SK-N-SH treated with all-trans-retinoic acid at 6 μM for 48 hours (cell line): ENCODE results near the gene ITGA3.

Experiments
- ATAC-seq: fragments of 200-7000 bp; cut with Tn5 transposase; 3 replicates; pipeline ENCODE4 v1.9.1; 2020; ENCODE audit warnings: mild to moderate bottlenecking, moderate library complexity
- ARNTL ChIP-seq: fragments of 450-650 bp; formaldehyde crosslinking; IDR thresholded peaks from 2 replicates; pipeline ENCODE4 v1.5.0; 2020; ENCODE audit warnings: low read depth, mild to moderate bottlenecking, moderate library complexity, borderline replicate concordance
- BACH2 ChIP-seq: fragments of 250-450 bp; sonication (Bioruptor Pico); IDR thresholded peaks from 2 replicates; pipeline ENCODE4 v1.9.0; 2021; ENCODE audit warnings: mild to moderate bottlenecking, borderline replicate concordance
- CSDC2 ChIP-seq: fragments of 250-450 bp; sonication (Bioruptor Pico); IDR thresholded peaks from 2 replicates; pipeline ENCODE4 v1.5.0; 2020; ENCODE audit warnings: mild to moderate bottlenecking, moderate library complexity
- ESRRG ChIP-seq: fragments of 250-450 bp; sonication (Bioruptor Pico); IDR thresholded peaks from 2 replicates; pipeline ENCODE4 v1.6.1; 2021; ENCODE audit warnings: mild to moderate bottlenecking
- GLIS3 ChIP-seq: fragments of 250-450 bp; sonication (Bioruptor Pico); IDR thresholded peaks from 2 replicates; pipeline ENCODE4 v1.5.0; 2020; ENCODE audit warnings: mild to moderate bottlenecking, moderate library complexity
- OSR1 ChIP-seq: fragments of 250-450 bp; sonication (Bioruptor Pico); IDR thresholded peaks from 2 replicates; pipeline ENCODE4 v1.8.0; 2022; ENCODE audit warnings: moderate library complexity, mild to moderate bottlenecking, inconsistent platforms
- PPARA ChIP-seq: fragments of 250-450 bp; sonication (Bioruptor Pico); IDR thresholded peaks from 2 replicates; pipeline ENCODE4 v1.5.0; 2020; ENCODE audit warnings: mild to moderate bottlenecking, borderline replicate concordance
- RARB ChIP-seq: fragments of 250-450 bp; sonication (Bioruptor Pico); IDR thresholded peaks from 2 replicates; pipeline ENCODE4 v1.8.0; 2021; ENCODE audit warnings: mild to moderate bottlenecking, moderate library complexity
- SNAI2 ChIP-seq: fragments of 250-450 bp; sonication (Bioruptor Pico); IDR thresholded peaks from 2 replicates; pipeline ENCODE4 v1.5.0; 2020; ENCODE audit warnings: mild to moderate bottlenecking, moderate library complexity
- TCF4 ChIP-seq: fragments of 250-450 bp; sonication (Bioruptor Pico); IDR thresholded peaks from 2 replicates; pipeline ENCODE4 v1.8.0; 2021; ENCODE audit warnings: mild to moderate bottlenecking, moderate library complexity, borderline replicate concordance
- TOX ChIP-seq: fragments of 250-450 bp; sonication (Bioruptor Pico); IDR thresholded peaks from 2 replicates; pipeline ENCODE4 v1.8.0; 2021; ENCODE audit warnings: mild to moderate bottlenecking, moderate library complexity, borderline replicate concordance
- ZC3H10 ChIP-seq: fragments of 250-450 bp; sonication (Bioruptor Pico); IDR thresholded peaks from 2 replicates; pipeline ENCODE4 v1.5.1; 2021; ENCODE audit warnings: mild to moderate bottlenecking, moderate library complexity
- ZFP3 ChIP-seq: fragments of 250-450 bp; sonication (Bioruptor Pico); IDR thresholded peaks from 2 replicates; pipeline ENCODE4 v1.5.0; 2020; ENCODE audit warnings: mild to moderate bottlenecking, moderate library complexity
- ZFP30 ChIP-seq: fragments of 450-650 bp; formaldehyde crosslinking; IDR thresholded peaks from 2 replicates; pipeline ENCODE4 v1.5.0; 2022; ENCODE audit warnings: mild to moderate bottlenecking, moderate library complexity
- ZNF565 ChIP-seq: fragments of 450-650 bp; formaldehyde crosslinking; conservative IDR thresholded peaks from 2 replicates; pipeline ENCODE4 v1.5.0; 2020; ENCODE audit warnings: low read depth, mild to moderate bottlenecking, moderate library complexity
- ZNF70 ChIP-seq: fragments of 450-650 bp; formaldehyde crosslinking; IDR thresholded peaks from 2 replicates; pipeline ENCODE4 v1.5.0; 2020; ENCODE audit warnings: mild to moderate bottlenecking, moderate library complexity
- ZNF8 ChIP-seq: fragments of 450-650 bp; formaldehyde crosslinking; IDR thresholded peaks from 2 replicates; pipeline ENCODE4 v1.5.0; 2020; ENCODE audit warnings: mild to moderate bottlenecking, moderate library complexity
- TF ChIP-seq, protein P1 (sequence below): fragments of 250-450 bp; sonication (Bioruptor Pico); IDR thresholded peaks from 2 replicates; pipeline ENCODE4 v1.5.1; 2020; ENCODE audit warnings: low read depth, mild to moderate bottlenecking, moderate library complexity
- TF ChIP-seq, protein P2 (sequence below): fragments of 250-450 bp; sonication (Bioruptor Pico); IDR thresholded peaks from 2 replicates; pipeline ENCODE4 v1.8.0; 2021; ENCODE audit warnings: low read depth, mild to moderate bottlenecking, moderate library complexity, borderline replicate concordance
- TF ChIP-seq, protein P3 (sequence below): fragments of 250-450 bp; sonication (Bioruptor Pico); IDR thresholded peaks from 2 replicates; pipeline ENCODE4 v1.5.0; 2020; ENCODE audit warnings: mild to moderate bottlenecking, moderate library complexity
- TF ChIP-seq, protein P4 (sequence below): fragments of 250-450 bp; sonication (Bioruptor Pico); IDR thresholded peaks from 2 replicates; pipeline ENCODE4 v1.5.1; 2021; ENCODE audit warnings: mild to moderate bottlenecking, moderate library complexity
- TF ChIP-seq, protein P5 (sequence below): fragments of 250-450 bp; sonication (Bioruptor Pico); IDR thresholded peaks from 2 replicates; pipeline ENCODE4 v1.8.0; 2020; ENCODE audit warnings: mild to moderate bottlenecking, moderate library complexity, borderline replicate concordance

ITGA3 gene

DNA sequence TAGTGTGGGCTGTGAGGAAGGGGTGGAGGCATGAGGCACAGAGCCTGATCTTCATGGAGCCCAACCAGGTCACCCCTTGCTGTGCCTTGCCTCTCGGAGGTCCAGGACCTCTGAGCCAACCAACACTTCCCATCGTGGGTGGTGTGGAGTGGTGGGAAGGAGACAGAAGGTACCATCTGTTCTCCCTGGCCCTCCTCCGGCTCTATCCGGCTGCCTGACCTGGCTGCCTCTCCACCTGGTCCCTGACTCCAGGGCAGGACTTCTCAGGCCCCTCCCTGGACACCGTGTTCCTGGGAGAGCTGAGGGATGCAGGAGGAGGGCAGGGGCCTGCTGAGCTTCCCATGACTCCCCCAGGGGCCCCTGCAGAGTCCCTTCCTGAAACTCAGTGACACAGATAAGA lies 43.1 kb downstream of the ITGA3 start:
- TF ChIP-seq ZFP3 (no peak), TCF4 (CRISPR knock-in tag) (no peak), ZNF70 (CRISPR knock-in tag) (no peak), ZNF565 (CRISPR knock-in tag) (no peak), CSDC2 (CRISPR knock-in tag) (no peak), ESRRG (CRISPR knock-in tag) (no peak), RARB (CRISPR knock-in tag) (no peak), GLIS3 (CRISPR knock-in tag) (no peak), ZC3H10 (no peak), BACH2 (CRISPR knock-in tag) (no peak), OSR1 (no peak), SNAI2 (CRISPR knock-in tag) (no peak), TOX (CRISPR knock-in tag) (no peak), ZNF8 (CRISPR knock-in tag) (no peak), ZFP30 (CRISPR knock-in tag) (no peak)
- TF ChIP-seq, protein P1, sequence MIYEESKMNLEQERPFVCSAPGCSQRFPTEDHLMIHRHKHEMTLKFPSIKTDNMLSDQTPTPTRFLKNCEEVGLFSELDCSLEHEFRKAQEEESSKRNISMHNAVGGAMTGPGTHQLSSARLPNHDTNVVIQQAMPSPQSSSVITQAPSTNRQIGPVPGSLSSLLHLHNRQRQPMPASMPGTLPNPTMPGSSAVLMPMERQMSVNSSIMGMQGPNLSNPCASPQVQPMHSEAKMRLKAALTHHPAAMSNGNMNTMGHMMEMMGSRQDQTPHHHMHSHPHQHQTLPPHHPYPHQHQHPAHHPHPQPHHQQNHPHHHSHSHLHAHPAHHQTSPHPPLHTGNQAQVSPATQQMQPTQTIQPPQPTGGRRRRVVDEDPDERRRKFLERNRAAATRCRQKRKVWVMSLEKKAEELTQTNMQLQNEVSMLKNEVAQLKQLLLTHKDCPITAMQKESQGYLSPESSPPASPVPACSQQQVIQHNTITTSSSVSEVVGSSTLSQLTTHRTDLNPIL (CRISPR knock-in tag): no peak
- TF ChIP-seq, protein P2, sequence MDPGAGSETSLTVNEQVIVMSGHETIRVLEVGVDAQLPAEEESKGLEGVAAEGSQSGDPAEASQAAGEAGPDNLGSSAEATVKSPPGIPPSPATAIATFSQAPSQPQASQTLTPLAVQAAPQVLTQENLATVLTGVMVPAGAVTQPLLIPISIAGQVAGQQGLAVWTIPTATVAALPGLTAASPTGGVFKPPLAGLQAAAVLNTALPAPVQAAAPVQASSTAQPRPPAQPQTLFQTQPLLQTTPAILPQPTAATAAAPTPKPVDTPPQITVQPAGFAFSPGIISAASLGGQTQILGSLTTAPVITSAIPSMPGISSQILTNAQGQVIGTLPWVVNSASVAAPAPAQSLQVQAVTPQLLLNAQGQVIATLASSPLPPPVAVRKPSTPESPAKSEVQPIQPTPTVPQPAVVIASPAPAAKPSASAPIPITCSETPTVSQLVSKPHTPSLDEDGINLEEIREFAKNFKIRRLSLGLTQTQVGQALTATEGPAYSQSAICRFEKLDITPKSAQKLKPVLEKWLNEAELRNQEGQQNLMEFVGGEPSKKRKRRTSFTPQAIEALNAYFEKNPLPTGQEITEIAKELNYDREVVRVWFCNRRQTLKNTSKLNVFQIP (CRISPR knock-in tag): no peak
- TF ChIP-seq, protein P3, sequence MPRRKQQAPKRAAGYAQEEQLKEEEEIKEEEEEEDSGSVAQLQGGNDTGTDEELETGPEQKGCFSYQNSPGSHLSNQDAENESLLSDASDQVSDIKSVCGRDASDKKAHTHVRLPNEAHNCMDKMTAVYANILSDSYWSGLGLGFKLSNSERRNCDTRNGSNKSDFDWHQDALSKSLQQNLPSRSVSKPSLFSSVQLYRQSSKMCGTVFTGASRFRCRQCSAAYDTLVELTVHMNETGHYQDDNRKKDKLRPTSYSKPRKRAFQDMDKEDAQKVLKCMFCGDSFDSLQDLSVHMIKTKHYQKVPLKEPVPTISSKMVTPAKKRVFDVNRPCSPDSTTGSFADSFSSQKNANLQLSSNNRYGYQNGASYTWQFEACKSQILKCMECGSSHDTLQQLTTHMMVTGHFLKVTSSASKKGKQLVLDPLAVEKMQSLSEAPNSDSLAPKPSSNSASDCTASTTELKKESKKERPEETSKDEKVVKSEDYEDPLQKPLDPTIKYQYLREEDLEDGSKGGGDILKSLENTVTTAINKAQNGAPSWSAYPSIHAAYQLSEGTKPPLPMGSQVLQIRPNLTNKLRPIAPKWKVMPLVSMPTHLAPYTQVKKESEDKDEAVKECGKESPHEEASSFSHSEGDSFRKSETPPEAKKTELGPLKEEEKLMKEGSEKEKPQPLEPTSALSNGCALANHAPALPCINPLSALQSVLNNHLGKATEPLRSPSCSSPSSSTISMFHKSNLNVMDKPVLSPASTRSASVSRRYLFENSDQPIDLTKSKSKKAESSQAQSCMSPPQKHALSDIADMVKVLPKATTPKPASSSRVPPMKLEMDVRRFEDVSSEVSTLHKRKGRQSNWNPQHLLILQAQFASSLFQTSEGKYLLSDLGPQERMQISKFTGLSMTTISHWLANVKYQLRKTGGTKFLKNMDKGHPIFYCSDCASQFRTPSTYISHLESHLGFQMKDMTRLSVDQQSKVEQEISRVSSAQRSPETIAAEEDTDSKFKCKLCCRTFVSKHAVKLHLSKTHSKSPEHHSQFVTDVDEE: no peak
- TF ChIP-seq, protein P4, sequence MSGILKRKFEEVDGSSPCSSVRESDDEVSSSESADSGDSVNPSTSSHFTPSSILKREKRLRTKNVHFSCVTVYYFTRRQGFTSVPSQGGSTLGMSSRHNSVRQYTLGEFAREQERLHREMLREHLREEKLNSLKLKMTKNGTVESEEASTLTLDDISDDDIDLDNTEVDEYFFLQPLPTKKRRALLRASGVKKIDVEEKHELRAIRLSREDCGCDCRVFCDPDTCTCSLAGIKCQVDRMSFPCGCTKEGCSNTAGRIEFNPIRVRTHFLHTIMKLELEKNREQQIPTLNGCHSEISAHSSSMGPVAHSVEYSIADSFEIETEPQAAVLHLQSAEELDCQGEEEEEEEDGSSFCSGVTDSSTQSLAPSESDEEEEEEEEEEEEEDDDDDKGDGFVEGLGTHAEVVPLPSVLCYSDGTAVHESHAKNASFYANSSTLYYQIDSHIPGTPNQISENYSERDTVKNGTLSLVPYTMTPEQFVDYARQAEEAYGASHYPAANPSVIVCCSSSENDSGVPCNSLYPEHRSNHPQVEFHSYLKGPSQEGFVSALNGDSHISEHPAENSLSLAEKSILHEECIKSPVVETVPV: no peak
- TF ChIP-seq, protein P5, sequence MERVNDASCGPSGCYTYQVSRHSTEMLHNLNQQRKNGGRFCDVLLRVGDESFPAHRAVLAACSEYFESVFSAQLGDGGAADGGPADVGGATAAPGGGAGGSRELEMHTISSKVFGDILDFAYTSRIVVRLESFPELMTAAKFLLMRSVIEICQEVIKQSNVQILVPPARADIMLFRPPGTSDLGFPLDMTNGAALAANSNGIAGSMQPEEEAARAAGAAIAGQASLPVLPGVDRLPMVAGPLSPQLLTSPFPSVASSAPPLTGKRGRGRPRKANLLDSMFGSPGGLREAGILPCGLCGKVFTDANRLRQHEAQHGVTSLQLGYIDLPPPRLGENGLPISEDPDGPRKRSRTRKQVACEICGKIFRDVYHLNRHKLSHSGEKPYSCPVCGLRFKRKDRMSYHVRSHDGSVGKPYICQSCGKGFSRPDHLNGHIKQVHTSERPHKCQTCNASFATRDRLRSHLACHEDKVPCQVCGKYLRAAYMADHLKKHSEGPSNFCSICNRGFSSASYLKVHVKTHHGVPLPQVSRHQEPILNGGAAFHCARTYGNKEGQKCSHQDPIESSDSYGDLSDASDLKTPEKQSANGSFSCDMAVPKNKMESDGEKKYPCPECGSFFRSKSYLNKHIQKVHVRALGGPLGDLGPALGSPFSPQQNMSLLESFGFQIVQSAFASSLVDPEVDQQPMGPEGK: no peak
- ATAC-seq: no peak

DNA sequence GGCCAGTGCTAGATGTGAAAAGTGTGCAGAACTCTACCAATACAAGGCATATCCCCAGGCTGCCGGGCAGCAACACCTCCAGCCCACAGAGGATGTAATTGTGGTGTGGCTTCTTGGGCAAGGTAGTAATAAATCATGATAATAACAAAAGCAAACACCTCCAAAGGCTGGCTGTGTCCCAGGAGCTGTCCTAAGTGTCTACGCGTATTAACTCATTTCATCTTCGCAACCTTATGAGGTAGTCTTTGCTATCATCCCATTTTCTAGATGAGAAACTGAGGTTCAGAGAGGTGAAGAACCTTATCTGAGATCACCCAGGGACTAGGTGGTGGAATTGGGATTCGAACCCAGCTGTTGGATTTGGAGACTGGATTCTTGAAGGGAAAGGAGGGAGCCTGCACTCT lies 44.6 kb downstream of the ITGA3 start:
- no peak for ATAC-seq
- TF ChIP-seq, protein P4: no peak
- TF ChIP-seq ZNF565 (CRISPR knock-in tag) (no peak), OSR1 (no peak), ESRRG (CRISPR knock-in tag) (no peak), RARB (CRISPR knock-in tag) (no peak), BACH2 (CRISPR knock-in tag) (no peak), PPARA (CRISPR knock-in tag) (no peak), CSDC2 (CRISPR knock-in tag) (no peak), ZNF70 (CRISPR knock-in tag) (no peak), ZC3H10 (no peak), ARNTL (CRISPR knock-in tag) (no peak), ZFP30 (CRISPR knock-in tag) (no peak), TOX (CRISPR knock-in tag) (no peak), ZNF8 (CRISPR knock-in tag) (no peak), GLIS3 (CRISPR knock-in tag) (no peak)
- TF ChIP-seq, protein P1 (CRISPR knock-in tag): no peak
- TF ChIP-seq, protein P2 (CRISPR knock-in tag): no peak
- TF ChIP-seq, protein P3: no peak
